ENCODE results near the gene SIX5. TPM values are rescaled to one million over a fixed set of nuclear protein-coding genes. Genes with fewer than 3 reads are reported as not detected.

Gene SIX5
- total and polyA plus RNA-seq, 2 experiments from 2014 or later = 15.6 to 17.0 TPM

GRCh38 chr19:45782162-45782691 is 13.2 kb upstream of the SIX5 start, which contains the start of gene DMPK:
DMPK (minus strand) TSS chr19:45782490; CDS start chr19:45782352, 138 bp downstream.
- H3K4me1 ChIP-seq (ENCODE audit: insufficient read depth) = peaks cover 38% of the 10 kb centered on the region
- H3K9me3 ChIP-seq (ENCODE audit: low read depth) = no peaks in the 10 kb centered on the region
- no peaks in the 10 kb centered on the region for H3K27me3 ChIP-seq
- peak within 1 kb of the TSS; percentile 10 for H3K4me3 ChIP-seq
- H3K79me2 ChIP-seq = no peaks in the 10 kb centered on the region
- peak within 1 kb of the TSS; percentile 93 for H3K27ac ChIP-seq
- H2AFZ ChIP-seq = no peak within 1 kb of the TSS
- no peak for TF ChIP-seq EZH2phosphoT487 (IDR thresholded peaks at IDR 0.05; ENCODE audit: low read depth, severe bottlenecking, unreplicated experiment)
- H3K36me3 ChIP-seq (replicated peaks; ENCODE audit: insufficient read depth, low read depth) = no peaks in the 10 kb centered on the region
- DNase-seq (ENCODE audit: low spot score) = no peak
- H3K9me2 ChIP-seq (replicated peaks; ENCODE audit: insufficient read depth) = no peaks in the 10 kb centered on the region
- 53% methylated on average over 12 of the region's 18 CpGs for WGBS (ENCODE audit: low lambda C conversion rate, missing lambda C conversion rate)
- peaks cover 6% of the 10 kb centered on the region for H4K20me1 ChIP-seq (ENCODE audit: insufficient read depth, poor library complexity, severe bottlenecking)
- H3K4me2 ChIP-seq = peak within 1 kb of the TSS; percentile 82

- Histone ChIP-seq H3K36me3 (replicated peaks; ENCODE audit: insufficient read depth, low read depth) (no peaks in the 10 kb centered on the region), H3K4me3 (peak overlapping the region; percentile 10), H4K20me1 (ENCODE audit: insufficient read depth, poor library complexity, severe bottlenecking) (peaks cover 6% of the 10 kb centered on the region), H3K27me3 (no peaks in the 10 kb centered on the region), H3K4me1 (ENCODE audit: insufficient read depth) (peaks cover 38% of the 10 kb centered on the region), H3K79me2 (no peaks in the 10 kb centered on the region), H3K9me2 (replicated peaks; ENCODE audit: insufficient read depth) (no peaks in the 10 kb centered on the region), H3K4me2 (peak overlapping the region; percentile 82), H3K9me3 (ENCODE audit: low read depth) (no peaks in the 10 kb centered on the region), H2AFZ (no peak overlapping the region), H3K27ac (no peak overlapping the region)
- DNase-seq (ENCODE audit: low spot score) = no peak
- no peak for TF ChIP-seq CTCF (IDR thresholded peaks at IDR 0.05; ENCODE audit: poor library complexity)
- TF ChIP-seq EZH2 (IDR thresholded peaks at IDR 0.05; ENCODE audit: borderline replicate concordance) = no peak
- 91% methylated on average over 16 of the region's 17 CpGs for WGBS (ENCODE audit: low lambda C conversion rate, missing lambda C conversion rate)
These were observed 12.4 kb upstream of the SIX5 start for GRCh38 chr19:45781214-45782161.

GRCh38 chr19:45780448-45781213 is 11.6 kb upstream of the SIX5 start:
- H3K27ac ChIP-seq = no peak overlapping the region
- H3K36me3 ChIP-seq (replicated peaks; ENCODE audit: insufficient read depth, low read depth) = no peaks in the 10 kb centered on the region
- WGBS (ENCODE audit: low lambda C conversion rate, missing lambda C conversion rate) = 56% methylated on average over 8 of the region's 13 CpGs
- peak overlapping the region; percentile 82 for H3K4me2 ChIP-seq
- no peak for DNase-seq (ENCODE audit: low spot score)
- H2AFZ ChIP-seq = no peak overlapping the region
- peaks cover 38% of the 10 kb centered on the region for H3K4me1 ChIP-seq (ENCODE audit: insufficient read depth)
- no peaks in the 10 kb centered on the region for H3K79me2 ChIP-seq
- no peaks in the 10 kb centered on the region for H3K9me2 ChIP-seq (replicated peaks; ENCODE audit: insufficient read depth)
- peaks cover 6% of the 10 kb centered on the region for H4K20me1 ChIP-seq (ENCODE audit: insufficient read depth, poor library complexity, severe bottlenecking)
- no peaks in the 10 kb centered on the region for H3K27me3 ChIP-seq
- no peaks in the 10 kb centered on the region for H3K9me3 ChIP-seq (ENCODE audit: low read depth)
- no peak for TF ChIP-seq CTCF (IDR thresholded peaks at IDR 0.05; ENCODE audit: poor library complexity)
- no peak for TF ChIP-seq EZH2 (IDR thresholded peaks at IDR 0.05; ENCODE audit: borderline replicate concordance)
- no peak for TF ChIP-seq EZH2phosphoT487 (IDR thresholded peaks at IDR 0.05; ENCODE audit: low read depth, severe bottlenecking, unreplicated experiment)
- H3K4me3 ChIP-seq = no peak overlapping the region

All from hepatocyte (in vitro differentiated cells).